IPS-20b (cell line): ENCODE measurements around the gene KNDC1.

ENCODE experiments used
- H3K27ac ChIP-seq: one replicate; pipeline ENCODE4 v1.5.1; 2013; ENCODE audit warnings: low read length
- H3K27me3 ChIP-seq: 2 replicates; pipeline ENCODE4 v1.6.1; 2013; ENCODE audit warnings: mild to moderate bottlenecking, low read length, inconsistent platforms; ENCODE audit not compliant: insufficient read depth
- H3K36me3 ChIP-seq: 2 replicates; pipeline ENCODE4 v1.6.1; 2013; ENCODE audit warnings: low read depth, mild to moderate bottlenecking, inconsistent platforms, low read length, moderate library complexity; ENCODE audit not compliant: insufficient read depth
- H3K4me1 ChIP-seq: 2 replicates; pipeline ENCODE4 v1.6.1; 2013; ENCODE audit warnings: mild to moderate bottlenecking, control low read depth, inconsistent platforms, low read length, moderate library complexity; ENCODE audit not compliant: insufficient read depth
- H3K4me3 ChIP-seq: 2 replicates; pipeline ENCODE4 v1.5.1; 2013; ENCODE audit warnings: mild to moderate bottlenecking, low read length, inconsistent platforms
- H3K9ac ChIP-seq: 2 replicates; pipeline ENCODE4 v1.6.1; 2013; ENCODE audit warnings: low read depth, mild to moderate bottlenecking, inconsistent platforms, low read length, moderate library complexity
- H3K9me3 ChIP-seq: 2 replicates; pipeline ENCODE4 v1.6.1; 2013; ENCODE audit warnings: mild to moderate bottlenecking, low read depth, low read length, inconsistent platforms; ENCODE audit not compliant: insufficient read depth

KNDC1 gene

DNA sequence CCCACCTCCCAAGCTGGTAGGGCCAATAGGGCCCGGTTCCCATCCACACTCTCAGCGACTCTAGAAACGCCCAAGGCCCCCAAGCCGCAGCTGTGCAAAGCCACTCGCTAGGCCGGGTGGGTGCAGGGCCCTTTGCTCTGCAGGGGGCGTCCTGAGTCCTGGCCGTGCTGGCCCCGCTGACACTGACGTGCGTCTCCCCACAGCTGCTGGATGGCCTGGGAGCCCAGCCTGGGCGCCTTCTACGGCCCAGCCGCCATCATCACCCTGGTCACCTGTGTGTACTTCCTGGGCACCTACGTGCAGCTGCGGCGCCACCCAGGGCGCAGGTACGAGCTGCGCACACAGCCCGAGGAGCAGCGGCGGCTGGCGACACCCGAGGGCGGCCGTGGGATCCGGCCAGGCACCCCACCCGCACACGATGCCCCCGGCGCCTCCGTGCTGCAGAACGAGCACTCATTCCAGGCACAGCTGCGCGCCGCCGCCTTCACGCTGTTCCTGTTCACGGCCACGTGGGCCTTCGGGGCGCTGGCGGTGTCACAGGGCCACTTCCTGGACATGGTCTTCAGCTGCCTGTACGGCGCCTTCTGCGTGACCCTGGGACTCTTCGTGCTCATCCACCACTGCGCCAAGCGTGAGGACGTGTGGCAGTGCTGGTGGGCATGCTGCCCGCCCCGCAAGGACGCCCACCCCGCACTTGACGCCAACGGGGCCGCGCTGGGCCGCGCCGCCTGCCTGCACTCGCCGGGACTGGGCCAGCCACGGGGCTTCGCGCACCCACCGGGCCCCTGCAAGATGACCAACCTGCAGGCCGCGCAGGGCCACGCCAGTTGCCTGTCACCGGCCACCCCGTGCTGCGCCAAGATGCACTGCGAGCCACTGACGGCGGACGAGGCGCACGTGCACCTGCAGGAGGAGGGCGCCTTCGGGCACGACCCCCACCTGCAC, 31.6 kb upstream of the KNDC1 start:
- Histone ChIP-seq H3K27me3 (no peaks in the 10 kb centered on the region; the same call in none of the 2 replicates), H3K27ac (no peak overlapping the region), H3K4me3 (no peak overlapping the region), H3K9ac (no peak overlapping the region), H3K36me3 (no peaks in the 10 kb centered on the region), H3K9me3 (no peaks in the 10 kb centered on the region), H3K4me1 (no peaks in the 10 kb centered on the region)

- no peaks in the 10 kb centered on the region for H3K36me3 ChIP-seq
- no peaks in the 10 kb centered on the region for H3K4me1 ChIP-seq
- H3K9ac ChIP-seq, result no peak overlapping the region
- H3K27ac ChIP-seq, result no peak overlapping the region
- no peaks in the 10 kb centered on the region for H3K9me3 ChIP-seq
- no peaks in the 10 kb centered on the region; the same call in none of the 2 replicates for H3K27me3 ChIP-seq
- H3K4me3 ChIP-seq, result no peak overlapping the region
Measured at GRCh38 chr10:133129071-133129858, 30.8 kb upstream of the KNDC1 start.

DNA sequence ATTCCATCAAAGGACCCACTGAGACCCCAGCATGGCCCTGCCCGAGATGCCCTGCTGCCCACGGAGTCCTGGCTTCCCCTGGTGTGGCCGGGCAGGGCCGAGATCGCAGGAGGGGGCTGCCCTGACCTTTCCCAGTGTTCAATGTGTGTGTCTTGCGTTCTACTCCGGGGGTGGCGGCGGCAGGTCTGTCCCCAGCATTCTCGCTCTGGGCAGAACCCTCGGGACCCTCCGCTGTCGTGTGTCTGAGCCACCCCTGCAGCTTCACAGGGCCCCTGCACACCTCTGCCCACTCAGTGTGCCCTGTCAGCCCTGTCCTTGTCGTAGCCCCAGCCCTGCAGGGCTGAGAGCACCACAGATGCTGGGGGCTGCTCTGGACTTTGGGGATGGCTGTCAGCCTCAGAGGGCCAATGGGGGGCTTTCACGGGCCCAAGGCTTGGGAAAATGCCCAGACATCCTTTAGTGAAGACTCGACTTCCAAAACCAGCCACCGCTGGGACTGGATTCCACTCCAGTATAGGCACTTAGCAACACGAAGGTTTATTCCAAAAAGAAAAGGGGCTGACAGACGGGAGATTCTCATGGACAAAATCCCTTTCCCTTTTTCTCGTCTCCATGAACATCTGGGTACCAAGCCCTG, 30.0 kb upstream of the KNDC1 start:
- no peak overlapping the region for H3K4me3 ChIP-seq
- H3K36me3 ChIP-seq, result no peaks in the 10 kb centered on the region
- no peak overlapping the region for H3K9ac ChIP-seq
- no peaks in the 10 kb centered on the region; the same call in 1 of the 2 replicates for H3K27me3 ChIP-seq
- no peaks in the 10 kb centered on the region for H3K4me1 ChIP-seq
- no peak overlapping the region for H3K27ac ChIP-seq
- no peaks in the 10 kb centered on the region for H3K9me3 ChIP-seq

DNA sequence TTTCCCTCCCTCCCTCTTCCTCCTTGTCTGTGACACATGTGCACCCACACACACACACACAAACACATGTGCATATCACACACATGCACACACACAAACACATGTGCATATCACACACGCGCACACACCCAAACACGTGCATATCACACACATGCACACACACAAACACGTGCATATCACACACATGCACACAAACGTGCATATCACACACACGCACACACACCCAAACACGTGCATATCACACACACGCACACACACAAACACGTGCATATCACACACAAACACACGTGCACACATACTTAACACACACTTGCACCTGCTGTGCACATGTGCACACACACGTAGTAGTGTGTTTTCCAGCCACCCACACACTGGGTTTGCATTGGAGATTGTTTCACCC, 29.4 kb upstream of the KNDC1 start:
- Histone ChIP-seq H3K4me1 (no peaks in the 10 kb centered on the region), H3K27ac (no peak overlapping the region), H3K4me3 (no peak overlapping the region), H3K9me3 (no peaks in the 10 kb centered on the region), H3K36me3 (no peaks in the 10 kb centered on the region), H3K9ac (no peak overlapping the region), H3K27me3 (no peaks in the 10 kb centered on the region)

- H3K27ac ChIP-seq, result no peak overlapping the region
- H3K4me3 ChIP-seq, result no peak overlapping the region
- H3K36me3 ChIP-seq, result no peaks in the 10 kb centered on the region
- H3K4me1 ChIP-seq, result no peaks in the 10 kb centered on the region
- H3K9ac ChIP-seq, result no peak overlapping the region
- H3K9me3 ChIP-seq, result no peaks in the 10 kb centered on the region
- H3K27me3 ChIP-seq, result no peaks in the 10 kb centered on the region
Measured at GRCh38 chr10:133131053-133131452, 29.0 kb upstream of the KNDC1 start.

GRCh38 chr10:133131734-133132472, 28.1 kb upstream of the KNDC1 start:
- no peak overlapping the region for H3K27ac ChIP-seq
- no peaks in the 10 kb centered on the region for H3K36me3 ChIP-seq
- no peaks in the 10 kb centered on the region for H3K27me3 ChIP-seq
- H3K4me1 ChIP-seq, result no peaks in the 10 kb centered on the region
- H3K9me3 ChIP-seq, result no peaks in the 10 kb centered on the region
- H3K9ac ChIP-seq, result no peak overlapping the region
- no peak overlapping the region for H3K4me3 ChIP-seq

- no peak overlapping the region for H3K4me3 ChIP-seq
- no peak overlapping the region for H3K27ac ChIP-seq
- no peaks in the 10 kb centered on the region for H3K27me3 ChIP-seq
- no peak overlapping the region for H3K9ac ChIP-seq
- no peaks in the 10 kb centered on the region for H3K9me3 ChIP-seq
- H3K4me1 ChIP-seq, result no peaks in the 10 kb centered on the region
- no peaks in the 10 kb centered on the region for H3K36me3 ChIP-seq
Measured at GRCh38 chr10:133132473-133133291, 27.3 kb upstream of the KNDC1 start.

DNA sequence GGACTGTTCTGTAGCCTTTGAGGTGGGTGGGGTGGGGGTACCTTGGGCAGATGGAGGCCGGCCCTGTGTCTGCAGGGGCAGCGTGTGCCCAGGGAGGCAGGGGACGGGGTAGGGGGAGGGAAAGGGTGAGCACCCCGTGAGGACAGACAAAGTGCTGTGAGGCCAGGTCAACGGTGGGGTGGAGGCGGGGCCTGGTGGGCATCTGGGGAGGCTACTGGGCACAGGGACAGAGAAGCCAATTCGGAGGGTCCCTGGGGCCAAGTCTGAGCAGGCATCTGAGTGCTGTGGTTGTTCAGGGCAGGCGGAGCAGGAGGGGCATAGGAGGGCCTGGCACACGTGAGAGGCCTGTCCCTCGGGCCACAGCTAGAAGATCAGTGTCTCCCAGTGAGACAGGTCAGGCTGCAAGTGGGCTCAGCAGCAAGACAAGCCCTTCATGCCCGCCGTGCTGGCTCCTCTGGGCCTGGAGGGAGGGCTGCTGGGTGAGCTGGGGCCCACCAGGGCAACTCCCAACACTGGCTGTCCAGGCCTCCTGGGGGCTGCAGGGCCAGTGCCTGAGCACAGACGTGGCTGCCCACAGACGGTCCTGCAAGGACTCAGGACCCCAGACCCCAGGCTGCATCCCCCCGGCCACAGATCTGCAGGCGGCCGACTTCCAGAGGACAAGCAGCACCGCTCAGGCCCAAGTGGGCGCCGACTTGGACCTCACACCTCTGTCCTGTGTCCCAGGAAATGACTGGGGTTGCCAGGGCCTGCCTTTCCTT, 26.4 kb upstream of the KNDC1 start:
- no peak overlapping the region for H3K4me3 ChIP-seq
- H3K4me1 ChIP-seq, result no peaks in the 10 kb centered on the region
- H3K27me3 ChIP-seq, result no peaks in the 10 kb centered on the region
- no peak overlapping the region for H3K9ac ChIP-seq
- H3K36me3 ChIP-seq, result no peaks in the 10 kb centered on the region
- H3K9me3 ChIP-seq, result no peaks in the 10 kb centered on the region
- H3K27ac ChIP-seq, result no peak overlapping the region

- Histone ChIP-seq H3K36me3 (no peaks in the 10 kb centered on the region), H3K9ac (no peak overlapping the region), H3K4me3 (no peak overlapping the region), H3K4me1 (no peaks in the 10 kb centered on the region), H3K27ac (no peak overlapping the region), H3K27me3 (no peaks in the 10 kb centered on the region), H3K9me3 (no peaks in the 10 kb centered on the region)
Measured at GRCh38 chr10:133134411-133135115, 25.5 kb upstream of the KNDC1 start.

GRCh38 chr10:133135116-133135465, 24.9 kb upstream of the KNDC1 start:
- Histone ChIP-seq H3K36me3 (no peaks in the 10 kb centered on the region), H3K27ac (no peak overlapping the region), H3K9me3 (no peaks in the 10 kb centered on the region), H3K9ac (no peak overlapping the region), H3K4me1 (no peaks in the 10 kb centered on the region), H3K27me3 (no peaks in the 10 kb centered on the region), H3K4me3 (no peak overlapping the region)
